ENCODE results near the gene MICB. TPM values are rescaled to one million over a fixed set of nuclear protein-coding genes. Genes with fewer than 3 reads are reported as not detected.

The MICB gene
- total RNA-seq, 2 donors from 2014 or later = 1.3 to 5.5 TPM

DNA sequence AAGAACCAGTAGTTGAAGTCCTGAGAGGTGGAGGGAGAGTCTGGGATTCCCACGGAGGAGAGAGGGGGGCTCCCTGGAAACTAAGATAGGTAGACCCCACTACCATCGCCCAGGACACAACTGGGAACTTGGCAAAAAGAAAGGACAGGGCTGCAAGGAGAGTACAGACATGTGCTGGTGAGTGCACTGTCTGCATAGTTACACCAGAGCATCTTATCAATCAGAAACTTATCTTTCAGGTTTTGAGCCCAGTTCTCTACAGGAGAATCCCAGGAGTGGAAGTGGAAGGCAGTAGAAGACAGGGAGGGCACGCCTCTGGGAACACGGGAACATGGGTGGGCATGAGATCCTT, 61.6 kb downstream of the MICB start:
- Histone ChIP-seq H3K4me1 (replicated peaks) (no peaks in the 10 kb centered on the region), H3K27ac (no peak overlapping the region), H3K9me3 (no peaks in the 10 kb centered on the region), H3K36me3 (peaks cover 5 to 9% of the 10 kb centered on the region in 2 donors), H3K27me3 (replicated peaks; ENCODE audit: insufficient read depth) (no peaks in the 10 kb centered on the region), H3K4me3 (no peak overlapping the region)
- no peak for TF ChIP-seq POLR2A (IDR thresholded peaks at IDR 0.05)
- TF ChIP-seq, protein P1, sequence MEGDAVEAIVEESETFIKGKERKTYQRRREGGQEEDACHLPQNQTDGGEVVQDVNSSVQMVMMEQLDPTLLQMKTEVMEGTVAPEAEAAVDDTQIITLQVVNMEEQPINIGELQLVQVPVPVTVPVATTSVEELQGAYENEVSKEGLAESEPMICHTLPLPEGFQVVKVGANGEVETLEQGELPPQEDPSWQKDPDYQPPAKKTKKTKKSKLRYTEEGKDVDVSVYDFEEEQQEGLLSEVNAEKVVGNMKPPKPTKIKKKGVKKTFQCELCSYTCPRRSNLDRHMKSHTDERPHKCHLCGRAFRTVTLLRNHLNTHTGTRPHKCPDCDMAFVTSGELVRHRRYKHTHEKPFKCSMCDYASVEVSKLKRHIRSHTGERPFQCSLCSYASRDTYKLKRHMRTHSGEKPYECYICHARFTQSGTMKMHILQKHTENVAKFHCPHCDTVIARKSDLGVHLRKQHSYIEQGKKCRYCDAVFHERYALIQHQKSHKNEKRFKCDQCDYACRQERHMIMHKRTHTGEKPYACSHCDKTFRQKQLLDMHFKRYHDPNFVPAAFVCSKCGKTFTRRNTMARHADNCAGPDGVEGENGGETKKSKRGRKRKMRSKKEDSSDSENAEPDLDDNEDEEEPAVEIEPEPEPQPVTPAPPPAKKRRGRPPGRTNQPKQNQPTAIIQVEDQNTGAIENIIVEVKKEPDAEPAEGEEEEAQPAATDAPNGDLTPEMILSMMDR (IDR thresholded peaks at IDR 0.05) = no peak
- TF ChIP-seq POLR2AphosphoS5 (IDR thresholded peaks at IDR 0.05) = no peak
- intact Hi-C loops (cut with DNase I) = no loop called here
- no peak for DNase-seq (ENCODE audit: low spot score)
- 68% methylated on average over 4 of the region's 4 CpGs for WGBS

DNA sequence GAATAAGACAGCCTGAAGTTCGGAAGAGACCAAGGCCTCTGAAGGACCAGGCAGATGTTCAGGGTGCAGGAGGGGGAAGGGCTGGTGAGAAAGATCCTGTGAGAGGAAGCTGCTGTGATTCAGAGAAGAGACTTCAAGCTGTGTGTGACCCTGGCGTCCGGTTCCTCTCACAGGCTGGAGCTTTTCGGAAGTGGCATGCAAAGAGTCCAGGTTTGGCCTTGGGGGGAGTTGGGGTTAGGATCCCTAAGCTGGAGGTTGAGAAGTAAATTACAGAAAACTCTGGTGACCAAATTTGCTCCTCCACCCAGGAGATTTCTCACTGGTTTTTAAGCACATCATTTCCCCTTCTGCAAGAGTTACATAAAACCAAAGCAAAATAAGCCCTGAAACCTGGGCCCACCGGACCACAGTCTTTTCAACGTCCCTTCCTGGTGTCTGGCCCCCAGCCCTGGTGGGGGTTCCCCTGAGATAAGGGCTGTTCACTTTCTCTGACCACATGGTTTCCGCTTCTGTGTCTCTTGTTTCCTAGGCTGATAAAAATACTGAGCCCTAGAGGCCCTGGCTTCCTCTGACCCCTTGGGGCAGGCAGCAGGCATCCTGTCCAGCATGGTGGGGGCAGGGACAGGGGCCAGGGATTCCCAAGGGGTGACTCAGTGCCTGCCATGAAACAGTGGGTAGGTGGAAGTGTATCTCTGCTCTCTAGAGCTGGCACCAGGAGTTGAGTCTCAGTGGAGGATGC, 62.2 kb downstream of the MICB start:
- 75% methylated on average over 7 of the region's 7 CpGs for WGBS
- H3K27me3 ChIP-seq (replicated peaks; ENCODE audit: insufficient read depth) = no peaks in the 10 kb centered on the region
- H3K27ac ChIP-seq = no peak overlapping the region
- H3K9me3 ChIP-seq = no peaks in the 10 kb centered on the region
- TF ChIP-seq POLR2A (IDR thresholded peaks at IDR 0.05) (no peak), POLR2AphosphoS5 (IDR thresholded peaks at IDR 0.05) (no peak)
- TF ChIP-seq, protein P1 (IDR thresholded peaks at IDR 0.05) = no peak
- no peak overlapping the region for H3K4me3 ChIP-seq
- DNase-seq (ENCODE audit: low spot score) = no peak
- intact Hi-C loops (cut with DNase I) = no loop called here
- peaks cover 5 to 9% of the 10 kb centered on the region in 2 donors for H3K36me3 ChIP-seq
- H3K4me1 ChIP-seq (replicated peaks) = no peaks in the 10 kb centered on the region

DNA sequence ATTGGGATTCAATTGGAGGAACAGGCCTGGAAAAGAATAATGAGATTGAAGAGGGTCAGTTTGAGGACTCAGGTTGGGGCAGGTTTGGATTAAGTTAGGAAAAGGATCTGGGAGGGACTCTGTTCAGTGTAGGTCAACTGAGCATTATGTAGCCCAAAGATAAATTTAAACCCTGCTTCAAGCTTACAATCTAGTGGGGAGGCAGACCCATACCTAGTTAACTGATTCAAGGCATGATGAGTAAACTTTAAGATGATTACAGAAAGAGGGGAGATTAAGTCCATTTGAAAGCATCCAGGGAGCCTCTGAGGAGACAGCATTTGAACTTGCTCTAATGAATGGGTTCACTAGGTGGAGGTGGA, 62.7 kb downstream of the MICB start:
- Histone ChIP-seq H3K4me3 (no peak overlapping the region), H3K4me1 (replicated peaks) (no peaks in the 10 kb centered on the region), H3K9me3 (no peaks in the 10 kb centered on the region), H3K27ac (no peak overlapping the region), H3K36me3 (peaks cover 5 to 9% of the 10 kb centered on the region in 2 donors), H3K27me3 (replicated peaks; ENCODE audit: insufficient read depth) (no peaks in the 10 kb centered on the region)
- TF ChIP-seq, protein P1 (IDR thresholded peaks at IDR 0.05) = no peak
- no peak for TF ChIP-seq POLR2A (IDR thresholded peaks at IDR 0.05)
- no peak for TF ChIP-seq POLR2AphosphoS5 (IDR thresholded peaks at IDR 0.05)
- intact Hi-C loops (cut with DNase I) = no loop called here
- no peak for DNase-seq (ENCODE audit: low spot score)

Small RNAs within 50 kb of the gene (small RNA-seq; reads per million reads assigned to genes)
- 0 reads per million in 2 donors for gene AL663061.1
- 0 reads per million in 2 donors for gene RF00019
- gene SNORD117 = 230 to 261 reads per million in 2 donors
- 0 reads per million in 2 donors for gene SNORD84

Other genes starting within 250 kb of the MICB start
- 100 to 1,000 TPM; 272 to 682 TPM for gene HLA-C, start 226.1 kb upstream of the MICB start, total RNA-seq
- 100 to 1,000 TPM; 846 to 899 TPM for gene HLA-B, start 141.0 kb upstream of the MICB start, total RNA-seq
- 10 to 100 TPM; 16.1 to 22.8 TPM for gene MICA, start 94.5 kb upstream of the MICB start, total RNA-seq
- not detected for gene MCCD1, start 30.8 kb downstream of the MICB start, total RNA-seq
- gene DDX39B, start 43.9 kb downstream of the MICB start, total RNA-seq = 100 to 1,000 TPM; 227 to 390 TPM
- under 1 TPM; 0.36 to 0.74 TPM for gene ATP6V1G2, start 48.5 kb downstream of the MICB start, total RNA-seq
- gene NFKBIL1, start 49.5 kb downstream of the MICB start, total RNA-seq = 10 to 100 TPM; 38.0 to 48.7 TPM
- 1 to 10 TPM in 1 of 2 donors, not detected in 1; 1.2 TPM for gene LTA, start 74.1 kb downstream of the MICB start, total RNA-seq
- under 1 TPM in 1 of 2 donors, not detected in 1; 0.23 TPM for gene TNF, start 77.4 kb downstream of the MICB start, total RNA-seq
- under 1 TPM in 1 of 2 donors, not detected in 1; 0.97 TPM for gene LTB, start 84.3 kb downstream of the MICB start, total RNA-seq
- 1 to 10 TPM in 1 of 2 donors, not detected in 1; 3.1 TPM for gene LST1, start 88.1 kb downstream of the MICB start, total RNA-seq
- gene NCR3, start 94.9 kb downstream of the MICB start, total RNA-seq = not detected
- gene AIF1, start 117.1 kb downstream of the MICB start, total RNA-seq = 10 to 100 TPM; 11.1 to 14.6 TPM
- gene PRRC2A, start 122.6 kb downstream of the MICB start, total RNA-seq = 100 to 1,000 TPM; 129 to 247 TPM
- 100 to 1,000 TPM; 261 to 537 TPM for gene BAG6, start 154.5 kb downstream of the MICB start, total RNA-seq
- gene APOM, start 157.7 kb downstream of the MICB start, total RNA-seq = 1 to 10 TPM; 1.6 to 6.8 TPM
- gene C6orf47, start 162.6 kb downstream of the MICB start, total RNA-seq = 10 to 100 TPM; 25.5 to 30.1 TPM
- gene GPANK1, start 166.9 kb downstream of the MICB start, total RNA-seq = 10 to 100 TPM; 19.7 to 28.1 TPM
- 100 to 1,000 TPM; 214 to 285 TPM for gene CSNK2B, start 167.9 kb downstream of the MICB start, total RNA-seq
- 10 to 100 TPM in 1 of 2 donors, 1 to 10 TPM in 1; 1.8 to 13.0 TPM for gene LY6G5B, start 171.8 kb downstream of the MICB start, total RNA-seq
- gene LY6G5C, start 182.9 kb downstream of the MICB start, total RNA-seq = 1 to 10 TPM; 1.6 to 2.6 TPM
- 10 to 100 TPM; 78.1 to 83.6 TPM for gene ABHD16A, start 205.2 kb downstream of the MICB start, total RNA-seq
- 1 to 10 TPM in 1 of 2 donors, not detected in 1; 3.7 TPM for gene LY6G6F, start 208.7 kb downstream of the MICB start, total RNA-seq
- gene LY6G6D, start 217.2 kb downstream of the MICB start, total RNA-seq = not detected
- gene LY6G6C, start 223.6 kb downstream of the MICB start, total RNA-seq = not detected
- gene MPIG6B, start 225.2 kb downstream of the MICB start, total RNA-seq = under 1 TPM in 1 of 2 donors, not detected in 1; 0.74 TPM
- gene DDAH2, start 231.2 kb downstream of the MICB start, total RNA-seq = 10 to 100 TPM; 73.3 to 83.7 TPM
- 100 to 1,000 TPM; 224 to 331 TPM for gene CLIC1, start 238.4 kb downstream of the MICB start, total RNA-seq
- gene MSH5, start 241.9 kb downstream of the MICB start, total RNA-seq = 10 to 100 TPM; 10.5 to 72.4 TPM